ENCODE results near the gene EXOC7. TPM values are rescaled to one million over a fixed set of nuclear protein-coding genes. Genes with fewer than 3 reads are reported as not detected.

Gene EXOC7
- total RNA-seq, 2 experiments from 2014 or later: 43.5 to 46.6 TPM

DNA sequence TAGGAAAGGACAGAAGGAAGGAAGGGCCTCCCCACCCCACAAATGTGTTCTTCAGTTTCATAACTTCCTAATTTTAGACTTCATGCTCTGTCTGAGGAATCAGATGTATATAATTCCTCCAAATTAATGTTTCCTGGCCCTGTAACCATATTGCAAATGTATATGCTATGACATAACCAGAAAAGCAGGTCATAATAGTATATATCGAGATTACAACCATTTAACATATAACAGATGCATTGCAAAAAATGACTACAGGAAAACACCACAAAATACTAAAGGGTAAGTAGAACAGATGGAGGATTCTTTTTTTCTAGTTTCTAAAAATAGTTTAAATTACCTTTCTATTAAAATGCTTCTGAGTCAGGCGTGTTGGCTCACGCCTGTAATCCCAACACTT is 3.1 kb upstream of the EXOC7 start:
- Mint-ChIP-seq H3K36me3 (ENCODE audit: low read depth) (no peaks in the 10 kb centered on the region), H3K4me3 (no peak overlapping the region), H3K4me1 (ENCODE audit: low read depth) (peaks cover 13% of the 10 kb centered on the region), H3K27me3 (ENCODE audit: low read depth) (no peaks in the 10 kb centered on the region), H3K9me3 (no peaks in the 10 kb centered on the region), H3K27ac (no peak overlapping the region)
- DNase-seq: no peak
- intact Hi-C loops (cut with micrococcal nuclease): loop anchor here (1.0 to 10.0 kb wide), 2 partner anchors 92 to 278 kb away; partner anchors contain the start of gene SPHK1
- CTCF ChIA-PET: interaction anchor here (0.7 to 2.7 kb wide), 6 partner anchors 9 to 173 kb away, joined by 4 to 15 read pairs (median 6); no protein-coding TSS in a partner anchor

DNA sequence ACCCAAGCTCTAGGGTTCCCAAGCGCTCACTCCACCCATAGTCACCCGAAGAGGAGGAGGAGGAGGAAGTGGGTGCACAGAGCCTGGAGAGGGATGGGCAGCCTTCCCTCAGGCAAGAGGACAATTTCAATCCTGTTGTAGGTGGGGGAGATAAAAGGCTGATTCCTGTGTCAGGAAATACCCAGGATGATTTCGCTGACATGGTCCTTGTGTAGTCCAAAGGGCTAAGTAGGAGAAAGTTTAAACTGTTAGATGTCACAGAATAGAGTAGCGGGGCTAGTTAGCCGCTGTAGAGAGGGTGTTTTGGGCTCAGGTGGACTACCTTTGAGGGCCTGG is 1.3 kb upstream of the EXOC7 start:
- H3K4me1 Mint-ChIP-seq (ENCODE audit: low read depth): peaks cover 18% of the 10 kb centered on the region
- no peak for DNase-seq
- H3K9me3 Mint-ChIP-seq: no peaks in the 10 kb centered on the region
- no peaks in the 10 kb centered on the region for H3K27me3 Mint-ChIP-seq (ENCODE audit: low read depth)
- intact Hi-C loops (cut with micrococcal nuclease): loop anchor here (10.0 kb wide), 1 partner anchor 280 kb away; the partner anchor contains the start of gene SPHK1
- CTCF ChIA-PET: interaction anchor here (0.7 to 1.0 kb wide), 4 partner anchors 16 to 226 kb away, joined by 3 to 4 read pairs (median 3); no protein-coding TSS in a partner anchor
- peak overlapping the region; percentile 94 for H3K4me3 Mint-ChIP-seq
- H3K27ac Mint-ChIP-seq: peak overlapping the region; percentile 39
- peaks cover 9% of the 10 kb centered on the region for H3K36me3 Mint-ChIP-seq (ENCODE audit: low read depth)

DNA sequence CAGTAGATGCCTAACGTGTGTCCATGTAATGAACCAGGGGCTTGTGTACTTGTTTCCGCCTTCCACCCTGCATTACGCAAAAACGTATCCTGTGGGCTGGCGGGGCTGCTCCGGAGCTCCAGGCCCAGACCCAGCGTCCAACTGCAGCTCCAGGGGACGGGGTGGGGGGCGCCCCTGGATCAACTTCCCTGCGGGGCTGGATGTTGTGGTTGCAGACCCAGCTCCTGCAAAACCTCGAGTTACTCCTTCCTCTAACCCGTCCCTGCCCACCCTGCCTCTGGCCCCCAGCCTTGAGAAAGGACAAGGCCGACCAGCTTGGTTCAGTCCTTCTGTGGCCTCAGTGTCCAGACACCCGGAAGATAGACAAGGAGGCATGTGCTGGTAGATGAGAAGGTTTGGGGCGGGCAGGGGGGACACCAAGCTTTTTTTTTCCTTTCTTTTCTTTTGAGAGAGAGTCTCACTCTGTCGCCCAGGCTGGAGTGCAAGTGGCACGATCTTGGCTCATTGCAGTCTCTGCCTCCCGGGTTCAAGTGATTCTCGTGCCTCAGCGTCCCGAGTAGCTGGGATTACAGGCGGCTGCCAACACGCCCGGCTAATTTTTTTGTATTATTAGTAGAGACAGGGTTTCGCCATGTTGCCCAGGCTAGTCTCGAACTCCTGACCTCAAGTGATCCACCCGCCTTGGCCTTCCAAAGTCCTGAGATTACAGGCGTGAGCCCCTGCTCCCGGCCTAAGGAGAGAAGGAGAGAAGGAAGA is 731 bp upstream of the EXOC7 start:
- DNase-seq: no peak
- H3K27me3 Mint-ChIP-seq (ENCODE audit: low read depth): no peaks in the 10 kb centered on the region
- intact Hi-C loops (cut with micrococcal nuclease): loop anchor here (10.0 kb wide), 1 partner anchor 280 kb away; the partner anchor contains the start of gene SPHK1
- H3K4me1 Mint-ChIP-seq (ENCODE audit: low read depth): peaks cover 19% of the 10 kb centered on the region
- no peaks in the 10 kb centered on the region for H3K9me3 Mint-ChIP-seq
- peak overlapping the region; percentile 92 for H3K27ac Mint-ChIP-seq
- CTCF ChIA-PET: interaction anchor here (0.7 to 3.2 kb wide), 9 partner anchors 10 to 225 kb away, joined by 3 to 22 read pairs (median 4); no protein-coding TSS in a partner anchor
- H3K36me3 Mint-ChIP-seq (ENCODE audit: low read depth): peaks cover 9% of the 10 kb centered on the region
- H3K4me3 Mint-ChIP-seq: peak overlapping the region; percentile 94

DNA sequence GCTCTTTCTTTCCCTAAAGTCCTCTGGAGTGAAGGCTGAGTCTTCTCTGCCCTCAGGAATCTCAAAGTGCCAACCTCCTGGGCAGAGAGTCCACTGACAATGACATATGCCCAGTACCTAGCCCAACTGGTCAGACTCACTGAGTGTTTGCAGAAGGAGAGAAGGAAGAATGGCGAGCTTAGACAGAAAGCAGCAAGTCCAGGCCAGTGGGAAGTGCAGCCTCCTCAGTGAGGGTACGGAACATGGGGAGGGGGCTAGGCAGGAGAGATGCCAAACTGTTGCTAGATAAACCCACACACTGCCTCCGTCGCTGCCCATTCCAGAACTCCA is 678 bp downstream of the EXOC7 start:
- Mint-ChIP-seq H3K27ac (peak overlapping the region; percentile 92), H3K36me3 (ENCODE audit: low read depth) (peaks cover 9% of the 10 kb centered on the region), H3K4me3 (peak overlapping the region; percentile 94), H3K9me3 (no peaks in the 10 kb centered on the region), H3K4me1 (ENCODE audit: low read depth) (peaks cover 19% of the 10 kb centered on the region), H3K27me3 (ENCODE audit: low read depth) (no peaks in the 10 kb centered on the region)
- CTCF ChIA-PET: interaction anchor here (0.6 to 3.2 kb wide), 11 partner anchors 9 to 746 kb away, joined by 3 to 22 read pairs (median 4); no protein-coding TSS in a partner anchor
- intact Hi-C loops (cut with micrococcal nuclease): loop anchor here (1.0 to 10.0 kb wide), 4 partner anchors 32 to 282 kb away; partner anchors contain the start of genes MRPL38 and SPHK1
- DNase-seq: no peak

DNA sequence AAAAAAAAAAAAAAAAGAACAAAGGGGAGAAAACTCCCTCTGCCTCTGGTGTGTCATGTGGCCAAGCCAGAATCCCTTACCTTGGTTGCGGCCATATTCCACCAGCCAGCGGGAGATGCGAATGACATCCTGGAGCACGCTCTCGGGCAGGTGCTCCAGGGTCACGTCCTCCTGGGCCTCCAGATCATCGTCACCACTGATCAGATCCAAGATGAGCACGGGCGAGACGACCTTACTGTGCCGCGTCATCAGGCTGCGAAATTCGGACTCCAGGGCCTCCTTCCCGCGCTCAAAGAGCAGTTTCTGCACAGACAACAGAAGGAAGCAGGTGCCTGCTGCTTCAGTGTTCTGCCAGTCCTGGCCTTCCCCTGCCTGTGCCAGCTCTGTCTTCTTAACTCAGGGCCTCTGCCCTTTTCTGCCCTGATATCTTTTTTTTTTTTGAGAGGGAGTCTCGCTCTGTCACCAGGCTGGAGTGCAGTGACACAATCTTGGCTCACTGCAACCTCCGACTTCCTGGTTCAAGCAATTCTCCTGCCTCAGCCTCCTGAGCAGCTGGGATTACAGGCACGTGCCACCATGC is 5.8 kb downstream of the EXOC7 start:
- peaks cover 17% of the 10 kb centered on the region for H3K4me1 Mint-ChIP-seq (ENCODE audit: low read depth)
- intact Hi-C loops (cut with micrococcal nuclease): no loop called here
- peaks cover 16% of the 10 kb centered on the region for H3K36me3 Mint-ChIP-seq (ENCODE audit: low read depth)
- no peak overlapping the region for H3K27ac Mint-ChIP-seq
- no peaks in the 10 kb centered on the region for H3K27me3 Mint-ChIP-seq (ENCODE audit: low read depth)
- no peak overlapping the region for H3K4me3 Mint-ChIP-seq
- no peaks in the 10 kb centered on the region for H3K9me3 Mint-ChIP-seq
- CTCF ChIA-PET: no interaction called here
- DNase-seq: no peak

DNA sequence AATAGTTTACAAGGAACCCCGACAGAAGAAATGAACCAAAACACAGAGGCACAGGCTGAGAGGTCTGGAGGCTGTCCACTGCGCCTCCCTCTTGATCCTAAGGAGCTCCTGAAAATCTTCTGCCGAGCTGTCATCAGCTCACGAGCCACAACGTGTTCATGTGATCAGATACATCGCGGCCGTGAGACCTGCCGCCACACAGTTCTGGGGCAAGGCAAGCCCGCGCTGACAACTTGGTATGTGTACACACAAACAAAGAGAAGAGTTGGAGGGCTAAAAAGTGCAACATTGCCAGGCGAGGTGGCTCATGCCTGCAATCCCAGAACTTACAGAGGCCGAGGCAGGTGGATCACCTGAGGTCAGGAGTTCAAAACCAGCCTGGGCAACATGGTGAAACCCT is 7.6 kb downstream of the EXOC7 start:
- Mint-ChIP-seq H3K9me3 (no peaks in the 10 kb centered on the region), H3K4me3 (no peak overlapping the region), H3K36me3 (ENCODE audit: low read depth) (peaks cover 11% of the 10 kb centered on the region), H3K27ac (no peak overlapping the region), H3K27me3 (ENCODE audit: low read depth) (no peaks in the 10 kb centered on the region), H3K4me1 (ENCODE audit: low read depth) (peaks cover 8% of the 10 kb centered on the region)
- intact Hi-C loops (cut with micrococcal nuclease): no loop called here
- CTCF ChIA-PET: interaction anchor here (1.5 to 1.9 kb wide), 3 partner anchors 82 to 184 kb away, joined by 3 to 5 read pairs (median 4); no protein-coding TSS in a partner anchor
- no peak for DNase-seq

DNA sequence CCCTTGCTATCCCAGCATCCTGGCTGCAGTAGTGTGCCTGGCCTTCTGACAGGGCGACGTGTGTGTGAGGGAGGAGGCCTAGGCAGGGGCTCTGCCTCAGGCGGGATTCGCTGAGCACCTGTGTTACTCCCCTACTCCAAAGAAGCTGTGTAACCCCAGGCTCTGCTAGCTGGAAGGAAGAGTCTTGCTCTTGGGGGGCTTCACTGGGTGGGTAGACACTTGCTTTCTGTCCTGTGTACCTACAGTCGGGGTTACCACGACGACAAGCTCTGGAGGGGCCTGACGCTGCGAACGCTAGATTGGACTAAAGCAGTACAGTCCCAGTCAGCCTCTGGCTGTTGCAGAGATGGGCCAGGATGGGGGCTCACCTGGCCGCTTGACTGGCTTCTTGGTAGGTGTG is 9.5 kb downstream of the EXOC7 start:
- H3K4me1 Mint-ChIP-seq (ENCODE audit: low read depth): peaks cover 5% of the 10 kb centered on the region
- H3K27me3 Mint-ChIP-seq (ENCODE audit: low read depth): no peaks in the 10 kb centered on the region
- DNase-seq: no peak
- no peak overlapping the region for H3K4me3 Mint-ChIP-seq
- no peaks in the 10 kb centered on the region for H3K9me3 Mint-ChIP-seq
- intact Hi-C loops (cut with micrococcal nuclease): no loop called here
- H3K27ac Mint-ChIP-seq: no peak overlapping the region
- peaks cover 7% of the 10 kb centered on the region for H3K36me3 Mint-ChIP-seq (ENCODE audit: low read depth)
- CTCF ChIA-PET: interaction anchor here (1.5 to 2.1 kb wide), 2 partner anchors 9 to 186 kb away, joined by 5 read pairs; partner anchors contain the start of gene EXOC7

DNA sequence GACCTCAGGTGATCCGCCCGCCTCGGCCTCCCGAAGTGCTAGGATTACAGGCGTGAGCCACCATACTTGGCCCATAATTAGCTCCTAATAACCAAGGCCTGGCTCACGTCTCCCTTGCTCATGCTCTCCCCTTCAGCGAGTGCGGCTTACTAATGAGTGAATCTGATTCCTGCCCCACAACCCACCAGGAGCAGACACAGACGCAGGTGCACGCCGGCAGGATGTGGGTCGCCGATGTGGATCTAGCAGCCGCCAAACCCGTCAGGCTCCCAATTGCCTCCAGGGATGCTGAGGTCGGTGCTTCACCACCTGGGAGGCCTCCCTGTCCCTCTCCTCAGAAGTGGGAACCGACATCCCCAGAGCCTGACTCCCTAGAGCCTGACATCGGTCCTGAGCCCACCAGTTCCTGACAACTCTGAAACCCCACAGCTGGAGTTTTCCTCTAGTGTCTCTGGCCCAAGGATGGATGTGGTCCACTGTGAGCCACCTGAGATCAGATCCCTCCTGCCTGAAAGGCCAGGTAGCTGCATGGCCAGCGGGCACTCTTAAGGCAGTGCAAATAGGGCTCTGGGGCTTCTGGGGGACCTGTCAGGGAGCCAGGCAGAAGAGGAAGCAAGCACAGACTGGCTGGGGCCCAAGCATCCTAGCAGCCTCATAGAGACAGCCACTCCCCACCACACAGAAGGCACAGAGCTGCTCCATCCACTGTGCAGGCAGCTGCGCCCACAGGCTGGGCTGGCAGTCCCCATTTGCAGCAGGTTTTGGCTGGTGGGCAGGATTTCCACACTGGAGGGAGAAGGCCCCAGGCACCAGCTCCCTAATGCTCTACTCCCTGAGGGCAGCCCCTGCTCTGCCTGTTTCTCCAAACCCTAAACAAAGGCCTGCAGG is 10.8 kb downstream of the EXOC7 start:
- CTCF ChIA-PET: interaction anchor here (0.5 to 2.1 kb wide), 3 partner anchors 10 to 187 kb away, joined by 3 to 5 read pairs (median 5); partner anchors contain the start of gene EXOC7
- no peak overlapping the region for H3K4me3 Mint-ChIP-seq
- DNase-seq: no peak
- H3K27me3 Mint-ChIP-seq (ENCODE audit: low read depth): no peaks in the 10 kb centered on the region
- H3K27ac Mint-ChIP-seq: no peak overlapping the region
- no peaks in the 10 kb centered on the region for H3K9me3 Mint-ChIP-seq
- peaks cover 5% of the 10 kb centered on the region for H3K4me1 Mint-ChIP-seq (ENCODE audit: low read depth)
- peaks cover 7% of the 10 kb centered on the region for H3K36me3 Mint-ChIP-seq (ENCODE audit: low read depth)
- intact Hi-C loops (cut with micrococcal nuclease): no loop called here

DNA sequence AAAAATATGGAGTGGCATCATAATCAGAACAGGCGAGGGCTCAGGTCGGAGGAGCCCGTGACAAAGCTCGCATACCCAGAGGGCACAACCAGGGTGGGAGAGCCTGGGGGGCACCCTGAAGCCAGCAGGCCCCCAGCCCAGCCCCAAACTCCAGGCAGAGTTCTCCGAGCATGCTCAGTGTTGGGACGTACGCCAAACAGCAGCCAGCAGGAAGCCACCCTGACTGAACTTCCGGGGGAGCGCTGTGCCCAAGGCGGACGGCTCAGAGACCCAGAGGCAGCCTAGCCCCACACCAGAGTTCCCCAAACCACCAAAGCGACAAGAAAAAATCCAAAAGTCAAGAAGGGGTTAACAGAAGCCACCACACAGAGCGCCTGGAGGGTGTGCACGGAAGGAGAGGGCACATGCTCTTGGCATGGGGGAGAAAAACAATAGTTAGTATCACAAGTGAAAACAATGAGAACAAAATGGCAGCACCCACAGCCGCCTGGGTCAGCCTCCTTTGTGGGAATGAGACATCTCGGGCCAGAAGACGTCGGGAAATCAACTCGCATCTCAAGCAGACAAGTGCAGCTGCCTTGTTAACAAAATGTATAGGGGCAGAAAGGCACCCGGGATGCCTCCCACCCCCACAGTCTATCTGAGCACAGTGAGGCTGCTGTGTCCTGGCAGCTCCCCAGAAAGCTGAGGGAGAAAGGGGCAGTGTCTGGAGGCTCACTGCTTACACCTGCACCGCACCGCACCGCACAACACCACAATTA is 11.9 kb downstream of the EXOC7 start:
- CTCF ChIA-PET: no interaction called here
- DNase-seq: no peak
- Mint-ChIP-seq H3K36me3 (ENCODE audit: low read depth) (peaks cover 7% of the 10 kb centered on the region), H3K27ac (peak overlapping the region; percentile 86), H3K4me1 (ENCODE audit: low read depth) (peaks cover 5% of the 10 kb centered on the region), H3K9me3 (no peaks in the 10 kb centered on the region), H3K4me3 (peak overlapping the region; percentile 59), H3K27me3 (ENCODE audit: low read depth) (no peaks in the 10 kb centered on the region)
- intact Hi-C loops (cut with micrococcal nuclease): no loop called here

DNA sequence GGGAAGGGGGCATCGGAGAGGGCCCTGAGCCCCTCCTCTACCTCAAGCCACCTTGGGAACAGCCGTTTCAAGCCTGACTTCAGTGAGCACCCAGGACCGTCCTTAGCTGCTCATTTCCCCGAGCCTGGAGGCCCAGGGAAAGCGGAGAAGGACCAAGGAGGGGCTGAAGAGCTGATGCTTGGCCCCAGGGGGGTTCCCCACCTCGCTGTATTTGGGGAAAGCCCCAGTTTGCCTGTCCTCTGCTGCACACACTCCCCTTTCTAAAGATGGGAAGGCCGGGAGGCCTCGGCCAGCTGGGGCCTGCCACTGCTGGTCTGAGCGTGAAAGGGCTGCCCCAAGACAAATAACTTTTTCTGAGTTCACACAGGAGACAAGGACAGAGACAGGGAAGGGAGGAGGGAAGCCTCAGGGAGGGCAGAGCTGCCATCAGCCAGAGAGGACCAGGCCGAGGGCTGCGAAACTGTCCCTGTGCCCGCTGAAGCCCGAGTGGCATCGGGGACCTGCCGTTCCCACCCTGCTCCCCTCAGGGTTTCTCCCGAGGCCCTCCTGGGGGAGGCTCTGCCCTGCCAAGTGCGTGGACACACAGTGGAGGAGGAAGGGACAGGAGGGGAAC is 13.0 kb downstream of the EXOC7 start:
- no peak for DNase-seq
- intact Hi-C loops (cut with micrococcal nuclease): no loop called here
- Mint-ChIP-seq H3K4me3 (no peak overlapping the region), H3K27ac (no peak overlapping the region), H3K36me3 (ENCODE audit: low read depth) (peaks cover 4% of the 10 kb centered on the region), H3K9me3 (no peaks in the 10 kb centered on the region), H3K27me3 (ENCODE audit: low read depth) (no peaks in the 10 kb centered on the region), H3K4me1 (ENCODE audit: low read depth) (peaks cover 3% of the 10 kb centered on the region)
- CTCF ChIA-PET: interaction anchor here (1.2 kb wide), 1 partner anchor 76 kb away, joined by 3 read pairs; no protein-coding TSS in a partner anchor
